Uterus (tissue), 4 donors: Measurements from ENCODE around the gene EML1. TPM values are rescaled to one million over a fixed set of nuclear protein-coding genes. Genes with fewer than 3 reads are reported as not detected.

Experiments used
- DNase-seq, 2 donors: peaks; one replicate each; pipeline ENCODE4 v3.0.0-alpha.2; 2019 to 2020
- H3K27ac ChIP-seq, 2 donors: fragments of 200-600 bp; sonication (generic); 1 replicate in 1 of 2; 2 replicates in 1 of 2; pipeline ENCODE4 v1.5.1; 2016 to 2018
- H3K27me3 ChIP-seq, 2 donors: fragments of 200-600 bp; sonication (generic); one replicate each; pipeline ENCODE4 v1.5.1; 2018 to 2019; ENCODE audit warnings: control low read depth in 1 of 2
- H3K36me3 ChIP-seq, 2 donors: fragments of 200-600 bp; sonication (generic); one replicate each; pipeline ENCODE4 v1.5.1; 2019; ENCODE audit warnings: control low read depth in 1 of 2
- H3K4me1 ChIP-seq, 2 donors: fragments of 200-600 bp; sonication (generic); one replicate each; pipeline ENCODE4 v1.5.1; 2018 to 2019; ENCODE audit warnings: control low read depth in 1 of 2
- H3K4me3 ChIP-seq, 2 donors: fragments of 200-600 bp; sonication (generic); 1 replicate in 1 of 2; 2 replicates in 1 of 2; pipeline ENCODE4 v1.5.1; 2018 to 2019; ENCODE audit warnings: mild to moderate bottlenecking in 1 of 2
- H3K9me3 ChIP-seq, 2 donors: fragments of 200-600 bp; sonication (generic); one replicate each; pipeline ENCODE4 v1.5.1; 2019; ENCODE audit warnings: control low read depth in 1 of 2
- CTCF ChIP-seq, 4 experiments: fragments of 200-600 bp in 2 of 4; fragments of 450-650 bp in 2 of 4; sonication (generic) in 2 of 4; IDR thresholded peaks; one replicate each; pipeline ENCODE4 v1.5.1; 2016 to 2019; ENCODE audit warnings: antibody characterized with exemption in 4 of 4, mild to moderate bottlenecking in 2 of 4, moderate library complexity in 1 of 4
- POLR2A ChIP-seq, 2 donors: fragments of 450-650 bp; IDR thresholded peaks; one replicate each; pipeline ENCODE4 v1.6.1; 2016; ENCODE audit warnings: antibody characterized with exemption in 2 of 2, mild to moderate bottlenecking in 1 of 2, moderate library complexity in 1 of 2
- intact Hi-C: fragments of 100-400 bp; cut with DNase I; formaldehyde crosslinking; loops from one replicate; pipeline ENCODE4 v1.15.1; 2023; ENCODE audit warnings: low total_unique reads
- total RNA-seq, 4 donors: library from RNA; depleted of rRNA in 3 of 4; stranded (reverse); fragments of >200 nt in 3 of 4; gene quantifications; one replicate each; pipeline versions ENCODE4 v1.1.0 to v1.2.4, GENCODE V29; 2014 to 2023
- donor health status: DM: yes; HTN: yes; CAD: no.

Gene EML1
- total RNA-seq, 4 donors from 2014 or later: 51.4 to 184 (median 84.4) TPM

GRCh38 chr14:99788713-99789112 lies 4.5 kb upstream of the EML1 start:
- Histone ChIP-seq H3K36me3 (no peaks in the 10 kb centered on the region), H3K27me3 (no peaks in the 10 kb centered on the region), H3K9me3 (no peaks in the 10 kb centered on the region), H3K4me3 (no peak overlapping the region), H3K27ac (no peak overlapping the region), H3K4me1 (no peaks in the 10 kb centered on the region)
- DNase-seq: no peak
- intact Hi-C loops: no loop called here
- no peak for TF ChIP-seq CTCF (IDR thresholded peaks at IDR 0.05)
- no peak for TF ChIP-seq POLR2A (IDR thresholded peaks at IDR 0.05)

GRCh38 chr14:99789581-99789980 lies 3.6 kb upstream of the EML1 start:
- no peak for TF ChIP-seq POLR2A (IDR thresholded peaks at IDR 0.05)
- no peak for TF ChIP-seq CTCF (IDR thresholded peaks at IDR 0.05)
- no peaks in the 10 kb centered on the region for H3K36me3 ChIP-seq
- no peaks in the 10 kb centered on the region for H3K4me1 ChIP-seq
- no peak overlapping the region for H3K4me3 ChIP-seq
- no peak for DNase-seq
- no peak overlapping the region for H3K27ac ChIP-seq
- intact Hi-C loops: no loop called here
- no peaks in the 10 kb centered on the region for H3K27me3 ChIP-seq
- H3K9me3 ChIP-seq: no peaks in the 10 kb centered on the region

GRCh38 chr14:99790201-99790977 lies 2.8 kb upstream of the EML1 start:
- H3K4me1 ChIP-seq: peaks cover 0 to 2% of the 10 kb centered on the region in 2 donors
- no peaks in the 10 kb centered on the region for H3K27me3 ChIP-seq
- H3K27ac ChIP-seq: no peak overlapping the region
- intact Hi-C loops: loop anchor here (5.0 kb wide), 1 partner anchor 58 kb away; no protein-coding TSS in a partner anchor
- TF ChIP-seq CTCF (IDR thresholded peaks at IDR 0.05): no peak
- TF ChIP-seq POLR2A (IDR thresholded peaks at IDR 0.05): no peak
- no peak for DNase-seq
- H3K9me3 ChIP-seq: no peaks in the 10 kb centered on the region
- H3K36me3 ChIP-seq: no peaks in the 10 kb centered on the region
- no peak overlapping the region for H3K4me3 ChIP-seq

GRCh38 chr14:99790978-99791376 lies 2.2 kb upstream of the EML1 start:
- H3K36me3 ChIP-seq: no peaks in the 10 kb centered on the region
- intact Hi-C loops: loop anchor here (5.0 kb wide), 1 partner anchor 59 kb away; no protein-coding TSS in a partner anchor

More at GRCh38 chr14:99790978-99791376, 2.2 kb upstream of the EML1 start:
- no peak for TF ChIP-seq CTCF (IDR thresholded peaks at IDR 0.05)
- no peak for TF ChIP-seq POLR2A (IDR thresholded peaks at IDR 0.05)
- no peaks in the 10 kb centered on the region for H3K9me3 ChIP-seq
- H3K27me3 ChIP-seq: no peaks in the 10 kb centered on the region
- peaks cover 0 to 4% of the 10 kb centered on the region in 2 donors for H3K4me1 ChIP-seq
- DNase-seq: no peak
- no peak overlapping the region for H3K4me3 ChIP-seq
- no peak overlapping the region for H3K27ac ChIP-seq
